Fibroblast of skin of right biceps (primary cell): ENCODE results near the gene TMEM129.
A peak's percentile ranks its signal among the peaks of the same experiment; 100 is the strongest.
"Not testable (repeated sequence)": the region's sequence is repeated elsewhere in the genome, so short reads cannot be mapped to it uniquely, and the experiment has no call there.

Experiments used
- DNase-seq: peaks from one replicate; pipeline ENCODE4 v3.0.0-alpha.2; 2013

TMEM129 gene

DNA sequence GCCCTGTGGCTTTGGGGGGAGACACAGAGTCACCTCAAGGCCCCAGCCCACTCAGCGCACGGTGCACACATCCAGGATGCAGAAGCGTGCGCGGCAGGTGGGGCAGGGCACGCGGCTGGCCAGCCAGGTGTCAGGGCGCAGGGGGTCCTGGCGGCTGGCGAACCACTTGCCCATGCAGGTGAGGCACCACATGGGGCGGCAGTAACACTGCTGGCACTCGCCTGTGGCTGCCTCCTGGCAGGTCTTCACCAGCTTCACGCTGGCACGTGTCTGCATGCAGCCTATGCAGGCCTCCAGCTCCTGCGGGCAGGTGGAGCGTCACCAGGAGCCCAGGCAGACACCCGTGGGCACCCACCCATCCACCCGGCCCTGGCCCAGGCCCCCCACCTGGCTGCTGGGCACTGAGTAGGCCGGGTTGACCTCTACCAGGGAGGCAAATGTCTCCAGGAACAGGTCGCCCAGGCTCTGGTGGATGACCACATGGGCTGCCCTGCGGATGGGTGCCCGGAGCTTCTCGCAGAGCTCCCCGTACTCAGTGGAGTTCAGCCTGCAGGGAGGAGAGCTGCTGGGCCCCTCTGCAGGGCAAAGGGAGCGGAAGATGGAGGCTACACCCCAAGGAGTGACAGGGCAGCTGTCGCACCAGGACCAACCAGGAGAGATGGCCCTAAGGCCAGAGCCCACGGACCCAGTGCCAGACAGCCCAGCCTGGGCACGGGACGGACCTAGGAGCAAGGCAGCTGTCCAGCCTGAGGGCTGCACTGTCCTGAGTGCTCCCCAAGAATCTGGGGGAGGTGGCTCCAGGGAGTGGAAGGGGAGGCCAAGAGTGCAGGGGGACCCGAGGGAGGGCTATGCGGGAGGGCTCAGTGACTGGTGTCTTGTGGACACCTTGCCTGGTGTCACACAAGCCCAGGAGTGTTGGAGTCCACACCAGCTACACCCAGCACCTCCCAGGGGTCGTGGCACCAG lies 3.7 kb downstream of the TMEM129 start:
- DNase-seq = no peak

- DNase-seq = no peak
Measured at GRCh38 chr4:1716065-1716945, 4.8 kb downstream of the TMEM129 start.

DNA sequence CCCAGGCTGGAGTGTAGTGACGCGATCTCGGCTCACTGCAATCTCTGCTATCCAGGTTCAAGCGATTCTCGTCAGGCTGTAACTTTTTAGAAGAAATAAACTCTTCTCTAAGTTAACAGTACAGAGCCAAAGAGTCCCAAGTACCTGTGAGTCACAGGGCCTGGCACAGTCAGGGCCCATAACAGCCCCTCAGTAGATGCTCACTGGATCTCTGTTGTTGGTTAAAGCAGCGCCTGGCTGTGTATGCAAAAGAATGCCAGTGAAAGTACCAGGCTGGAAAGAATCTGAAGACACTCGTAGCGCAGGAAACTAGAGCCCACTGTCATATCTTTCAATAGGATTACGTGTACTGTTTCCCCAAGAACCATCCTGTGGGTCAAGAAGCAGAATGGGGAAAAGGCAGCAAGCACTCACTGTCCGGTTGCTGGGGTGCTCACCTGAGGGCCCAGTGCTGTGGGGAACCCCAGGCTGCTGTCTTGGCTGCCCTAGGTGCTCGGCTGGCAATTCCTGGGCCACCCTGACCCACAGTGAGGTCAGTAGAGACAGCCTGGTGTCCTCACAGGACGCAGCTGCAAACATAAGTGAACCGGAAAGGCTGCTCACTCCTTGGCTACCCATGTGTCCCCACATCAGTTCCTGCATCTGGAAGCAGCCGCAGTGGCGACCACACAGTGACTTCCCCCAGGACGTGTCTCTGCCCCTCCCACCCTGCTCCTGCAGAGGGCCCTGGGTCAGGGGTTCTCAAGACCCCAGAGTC lies 5.9 kb downstream of the TMEM129 start:
- DNase-seq = no peak

GRCh38 chr4:1714303-1715001 lies 6.7 kb downstream of the TMEM129 start:
- DNase-seq = no peak

GRCh38 chr4:1713003-1713851 lies 7.9 kb downstream of the TMEM129 start:
- DNase-seq = no peak

GRCh38 chr4:1712216-1713002 lies 8.7 kb downstream of the TMEM129 start, which contains the start of gene SLBP:
SLBP (minus strand) TSS chr4:1712319; CDS start chr4:1712188, 131 bp downstream.
- peak; percentile 94 for DNase-seq

DNA sequence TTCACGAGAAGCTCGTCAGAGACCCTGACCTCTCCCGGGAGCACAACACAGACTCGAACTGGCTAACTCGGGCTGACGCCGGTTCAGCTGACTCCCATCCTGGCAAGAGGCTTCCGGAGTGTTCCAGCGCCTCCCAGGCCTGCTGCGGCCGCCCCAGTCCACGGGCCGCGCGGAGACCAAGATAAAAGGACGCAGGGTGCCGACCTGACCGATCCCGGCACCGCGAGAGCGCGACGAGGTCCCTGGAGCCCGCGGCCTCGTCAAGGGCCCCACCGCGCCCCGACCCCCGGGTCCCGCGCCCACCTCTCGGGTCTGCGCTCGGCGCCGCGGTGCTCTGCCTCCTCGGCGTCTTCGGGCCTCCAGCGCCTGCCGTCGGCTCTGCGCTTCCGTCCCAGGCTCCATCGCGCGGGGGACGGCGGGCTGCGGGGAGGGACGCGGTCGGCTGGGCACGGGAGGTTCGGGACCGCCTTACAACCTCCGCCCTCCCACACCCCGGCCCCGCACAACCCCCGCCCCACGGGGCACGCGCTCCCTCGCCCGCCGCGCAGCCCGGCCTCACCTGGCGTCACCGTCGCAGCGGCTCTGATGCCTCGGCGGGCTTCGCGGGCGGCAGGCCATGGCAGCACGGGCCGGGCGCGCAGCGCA lies 9.4 kb downstream of the TMEM129 start:
- DNase-seq = peak; percentile 48

- DNase-seq = no peak
Measured at GRCh38 chr4:1711055-1711570, 10.0 kb downstream of the TMEM129 start.

DNA sequence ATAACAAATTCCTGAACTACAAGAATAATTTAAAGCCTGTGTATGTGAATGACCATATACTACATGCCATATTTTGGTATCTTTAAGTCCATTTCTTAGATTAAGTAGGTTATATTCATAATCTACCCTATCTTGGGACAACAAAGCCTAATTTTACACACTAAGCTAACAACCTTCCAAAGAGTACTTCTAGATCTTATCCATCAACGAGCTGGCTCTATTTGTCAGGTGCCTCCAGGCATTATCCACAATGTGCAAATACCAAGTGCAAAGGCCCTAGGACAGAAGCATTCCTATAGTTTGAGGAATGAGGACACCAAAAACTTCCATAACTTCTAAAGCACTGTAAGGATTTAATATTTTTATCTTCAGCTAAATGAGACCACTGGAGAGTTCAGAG lies 12.5 kb downstream of the TMEM129 start:
- no peak for DNase-seq

DNA sequence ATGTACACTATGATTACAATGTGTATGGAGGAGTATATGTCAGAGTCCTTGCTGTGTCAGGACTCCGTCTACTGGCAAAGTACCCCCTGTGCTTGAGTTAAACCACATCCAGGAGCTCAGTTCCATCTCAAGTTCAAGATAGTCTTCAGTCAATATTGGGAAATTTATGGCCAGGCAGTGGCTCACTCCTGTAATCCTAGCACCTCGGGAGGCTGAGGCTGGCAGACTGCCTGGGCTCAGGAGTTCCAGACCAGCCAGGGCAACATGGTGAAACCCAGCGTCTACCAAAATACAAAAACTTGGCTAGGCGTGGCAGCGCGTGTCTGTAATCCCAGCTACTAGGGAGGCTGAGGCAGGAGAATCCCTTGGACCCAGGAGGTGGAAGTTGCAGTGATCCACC lies 14.8 kb downstream of the TMEM129 start:
- DNase-seq = no peak

DNA sequence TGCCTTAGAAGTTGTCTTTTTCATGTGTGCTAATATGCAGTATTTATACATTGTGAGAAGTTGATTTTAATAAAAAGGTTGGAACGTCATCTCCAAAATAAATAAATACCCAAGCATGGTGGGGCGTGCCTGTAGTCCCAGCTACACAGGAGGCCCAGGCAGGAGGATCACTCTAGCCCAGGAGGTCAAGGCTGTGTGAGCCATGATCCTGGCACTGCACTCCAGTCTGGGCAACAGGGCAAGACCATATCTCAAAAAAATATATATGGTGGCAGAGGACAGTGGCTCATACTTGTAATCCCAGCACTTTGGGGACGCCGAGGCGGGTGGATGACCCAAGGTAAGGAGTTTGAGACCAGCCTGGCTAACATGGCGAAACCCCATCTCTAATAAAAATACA lies 15.4 kb downstream of the TMEM129 start:
- DNase-seq = no peak

DNA sequence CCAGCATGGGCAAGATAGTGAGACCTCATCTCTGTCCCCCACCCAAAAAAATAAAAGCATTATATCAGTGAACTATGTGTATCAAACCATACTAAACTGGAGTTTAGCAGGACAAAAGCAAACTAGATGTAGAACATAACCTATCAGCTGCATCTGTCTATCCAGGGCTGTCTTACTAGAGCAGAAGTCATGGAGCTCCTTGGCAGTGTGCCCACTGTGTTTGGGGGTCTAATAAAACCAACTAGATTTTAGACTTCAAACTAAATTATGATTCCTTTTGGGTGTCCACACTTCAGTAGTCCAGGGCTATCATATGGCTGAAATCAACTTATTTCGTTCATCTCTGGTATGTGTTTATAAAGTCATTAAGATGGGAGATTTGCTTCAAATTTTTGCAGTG lies 17.3 kb downstream of the TMEM129 start:
- DNase-seq = no peak

DNA sequence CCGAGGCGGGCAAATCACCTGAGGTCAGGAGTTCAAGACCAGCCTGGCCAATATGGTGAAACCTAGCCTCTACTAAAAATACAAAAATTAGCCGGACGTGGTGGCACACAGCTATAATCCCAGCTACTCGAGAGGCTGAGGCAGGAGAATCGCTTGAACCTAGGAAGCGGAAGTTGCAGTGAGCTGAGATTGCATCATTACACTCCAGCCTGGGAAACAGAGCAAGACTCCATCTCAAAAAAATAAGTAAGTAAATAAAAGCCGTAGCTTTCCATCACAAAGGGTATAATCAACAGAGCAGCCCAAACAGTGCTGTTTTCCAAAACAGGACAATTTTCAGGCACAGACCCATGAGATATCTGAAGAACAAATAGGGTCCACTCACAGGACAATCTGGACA lies 19.5 kb downstream of the TMEM129 start:
- DNase-seq = not testable (repeated sequence)

DNA sequence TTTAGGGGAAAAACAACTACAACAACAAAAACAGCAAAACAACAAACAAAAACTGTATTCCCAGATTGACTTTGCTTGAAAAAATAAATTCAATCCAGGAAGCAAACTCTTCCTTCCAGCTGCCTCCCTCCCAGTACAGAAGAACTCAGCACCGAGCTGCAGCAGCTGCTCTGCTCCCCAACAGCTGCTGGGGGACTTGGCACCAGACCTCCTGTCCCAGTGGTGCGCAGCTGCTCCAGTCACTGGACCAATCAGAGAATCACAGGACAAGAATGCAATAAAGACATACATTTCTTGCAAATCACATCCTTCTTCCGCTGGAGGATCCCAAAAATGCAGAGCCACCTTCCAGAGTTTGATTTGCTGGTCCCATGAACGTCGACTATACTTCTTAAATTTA lies 25.2 kb downstream of the TMEM129 start:
- no peak for DNase-seq

GRCh38 chr4:1693131-1693896 lies 27.8 kb downstream of the TMEM129 start:
- peak; percentile 68 for DNase-seq

DNA sequence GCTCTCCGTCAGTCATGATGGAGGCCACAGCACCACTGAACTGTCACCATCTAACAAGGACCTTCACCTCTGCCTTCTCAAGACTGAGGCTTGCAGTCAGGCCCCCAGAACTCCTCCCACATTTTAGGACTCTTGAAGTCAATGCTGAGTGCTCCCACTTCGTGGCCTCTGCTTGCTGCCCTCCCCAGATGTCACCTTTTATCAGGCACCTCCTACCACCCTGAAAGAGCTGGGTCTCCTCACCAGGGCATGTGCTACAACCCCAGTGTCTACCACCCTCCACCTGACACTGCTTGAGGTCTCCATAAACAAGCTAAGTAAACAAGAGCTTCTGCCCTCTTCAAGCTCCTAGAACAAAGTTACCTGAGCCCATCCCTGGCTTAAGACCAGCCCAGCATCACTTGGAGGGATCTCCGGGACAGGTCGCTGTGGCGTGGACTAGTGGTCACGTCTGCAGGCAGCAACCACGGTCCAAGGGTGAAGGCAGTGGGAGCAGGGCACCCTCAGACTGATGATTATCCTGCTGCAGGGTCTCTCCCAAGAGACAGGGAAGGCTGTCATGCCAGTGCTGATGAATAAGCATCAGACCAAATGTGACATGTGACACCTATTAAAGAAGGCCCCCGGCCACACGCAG lies 29.3 kb downstream of the TMEM129 start:
- DNase-seq = no peak

GRCh38 chr4:1690698-1691097 lies 30.4 kb downstream of the TMEM129 start:
- DNase-seq = no peak

DNA sequence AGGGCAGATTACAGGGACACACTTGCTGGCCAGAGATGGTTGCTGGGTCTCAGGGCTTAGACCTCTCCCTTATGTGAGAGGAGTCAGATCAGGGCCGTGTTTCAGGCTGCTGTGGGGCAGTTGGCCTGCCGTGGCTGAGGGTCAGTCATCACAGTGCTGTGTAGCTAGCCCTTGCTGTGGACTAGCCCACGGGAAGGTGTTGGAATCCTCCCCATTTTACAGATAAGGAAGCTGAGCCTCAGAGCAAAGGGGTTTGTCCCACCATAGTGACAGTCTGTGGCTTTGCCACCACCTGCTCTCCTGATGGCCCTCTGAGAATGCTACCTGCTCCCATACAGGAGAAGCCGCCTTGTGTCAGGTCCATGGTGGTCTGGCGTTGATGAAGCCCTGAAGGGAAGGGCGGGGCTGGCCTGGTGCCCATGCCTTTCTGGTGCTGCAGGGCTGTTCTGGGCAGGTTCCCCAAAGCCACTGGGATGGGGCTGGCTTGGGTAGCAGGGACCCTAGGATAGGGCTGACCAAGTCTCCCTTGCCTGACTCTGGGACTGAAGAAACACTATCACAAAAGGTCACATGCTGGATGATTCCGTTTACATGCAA lies 34.6 kb downstream of the TMEM129 start:
- DNase-seq = no peak
